ENCODE data around the gene ARID2. TPM values are rescaled to one million over a fixed set of nuclear protein-coding genes. Genes with fewer than 3 reads are reported as not detected.

Gene ARID2
- total and polyA plus RNA-seq, 8 donors = 6.1 to 25.6 (median 13.8) TPM

GRCh38 chr12:45933504-45933903 is 204.0 kb downstream of the ARID2 start:
- FAIRE-seq (no peak), DNase-seq (no peak), ATAC-seq (no peak)
- Histone ChIP-seq H3K4me3 (no peak overlapping the region), H3K9me3 (no peaks in the 10 kb centered on the region), H3K27me3 (no peaks in the 10 kb centered on the region), H3K27ac (no peak overlapping the region), H3K36me3 (peaks cover 3 to 26% (median 4%) of the 10 kb centered on the region in 3 donors), H3K4me1 (no peaks in the 10 kb centered on the region)
- 20 to 24% methylated on average over 2 of the region's 2 CpGs for WGBS, 2 donors
- intact Hi-C loops (cut with DNase I) = no loop called here
- no peak for TF ChIP-seq CTCF (IDR thresholded peaks at IDR 0.05)

- no peaks in the 10 kb centered on the region for H3K27me3 ChIP-seq
Measured at GRCh38 chr12:45934956-45935355, 205.4 kb downstream of the ARID2 start.

GRCh38 chr12:45938566-45938965 is 209.1 kb downstream of the ARID2 start:
- Histone ChIP-seq H3K9me3 (no peaks in the 10 kb centered on the region), H3K36me3 (peaks cover 0 to 5% (median 3%) of the 10 kb centered on the region in 3 donors), H3K27ac (no peak overlapping the region), H3K4me3 (no peak overlapping the region), H3K27me3 (no peaks in the 10 kb centered on the region), H3K4me1 (no peaks in the 10 kb centered on the region)
- intact Hi-C loops (cut with DNase I) = no loop called here
- TF ChIP-seq CTCF (IDR thresholded peaks at IDR 0.05) = no peak
- 90 to 96% methylated on average over 2 of the region's 2 CpGs for WGBS, 2 donors
- ATAC-seq = no peak
- FAIRE-seq = no peak
- no peak for DNase-seq

More at GRCh38 chr12:45934956-45935355, 205.4 kb downstream of the ARID2 start:
- intact Hi-C loops (cut with DNase I) = no loop called here
- 23 to 24% methylated on average over 1 of the region's 1 CpG for WGBS, 2 donors
- no peaks in the 10 kb centered on the region for H3K4me1 ChIP-seq
- H3K27ac ChIP-seq = no peak overlapping the region
- H3K4me3 ChIP-seq = no peak overlapping the region
- FAIRE-seq (no peak), DNase-seq (no peak), ATAC-seq (peak in 2 of 4 donors; percentile 17 to 30)
- H3K9me3 ChIP-seq = no peaks in the 10 kb centered on the region
- peaks cover 3 to 11% (median 4%) of the 10 kb centered on the region in 3 donors for H3K36me3 ChIP-seq
- TF ChIP-seq CTCF (IDR thresholded peaks at IDR 0.05) = no peak

- H3K27ac ChIP-seq = no peak overlapping the region
- ATAC-seq (no peak), DNase-seq (no peak), FAIRE-seq (no peak)
- H3K4me1 ChIP-seq = peaks cover 0 to 2% (median 0%) of the 10 kb centered on the region in 3 donors
- H3K4me3 ChIP-seq = no peak overlapping the region
- peaks cover 0 to 7% (median 3%) of the 10 kb centered on the region in 3 donors for H3K36me3 ChIP-seq
- H3K27me3 ChIP-seq = no peaks in the 10 kb centered on the region
- TF ChIP-seq CTCF (IDR thresholded peaks at IDR 0.05) = no peak
- H3K9me3 ChIP-seq = no peaks in the 10 kb centered on the region
- 84 to 90% methylated on average over 2 of the region's 2 CpGs for WGBS, 2 donors
- intact Hi-C loops (cut with DNase I) = no loop called here
Measured at GRCh38 chr12:45939759-45940158, 210.3 kb downstream of the ARID2 start.

- intact Hi-C loops (cut with DNase I) = no loop called here
- H3K4me3 ChIP-seq = no peak overlapping the region
- peaks cover 3 to 10% (median 9%) of the 10 kb centered on the region in 3 donors for H3K36me3 ChIP-seq
- DNase-seq (no peak), FAIRE-seq (no peak), ATAC-seq (peak in 2 of 4 donors; percentile 17 to 29)
- no peaks in the 10 kb centered on the region for H3K27me3 ChIP-seq
- no peaks in the 10 kb centered on the region for H3K9me3 ChIP-seq
- no peak for TF ChIP-seq CTCF (IDR thresholded peaks at IDR 0.05)
- H3K27ac ChIP-seq = no peak overlapping the region
- WGBS, 2 donors = 78 to 79% methylated on average over 1 of the region's 1 CpG
- H3K4me1 ChIP-seq = peaks cover 0 to 4% (median 0%) of the 10 kb centered on the region in 3 donors
Measured at GRCh38 chr12:45944771-45945170, 215.3 kb downstream of the ARID2 start.

Data from pancreas (tissue), 10 donors.